NCI-H2196 (cell line): ENCODE data around the gene CNTNAP5.

Experiments
- DNase-seq: peaks from one replicate; lab custom pipeline; 2025; ENCODE audit not compliant: unreplicated experiment; lab: John Stamatoyannopoulos, UW

The CNTNAP5 gene

GRCh38 chr2:124424074-124424473 lies 399.0 kb downstream of the CNTNAP5 start:
- DNase-seq, result no peak

DNA sequence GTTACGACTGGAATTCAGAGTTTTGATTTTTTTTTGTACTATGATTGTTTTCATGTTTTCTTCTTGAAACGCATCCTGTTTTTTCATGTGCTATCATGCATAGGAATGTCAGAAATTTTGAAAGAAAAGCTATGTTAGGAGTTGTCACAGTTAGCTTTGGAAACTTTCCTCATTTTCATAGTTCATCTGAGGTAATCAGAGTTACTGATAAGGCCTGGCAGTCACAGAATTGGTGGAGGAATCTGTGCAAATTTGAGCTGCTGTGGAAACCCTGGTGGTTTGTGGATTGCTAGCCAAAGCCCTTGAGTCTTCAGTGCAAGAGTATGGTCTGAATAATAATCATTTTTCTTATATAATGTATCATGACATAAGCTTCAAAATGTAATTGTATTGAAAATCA lies 401.0 kb downstream of the CNTNAP5 start:
- no peak for DNase-seq

GRCh38 chr2:124426625-124427024 lies 401.5 kb downstream of the CNTNAP5 start:
- no peak for DNase-seq

DNA sequence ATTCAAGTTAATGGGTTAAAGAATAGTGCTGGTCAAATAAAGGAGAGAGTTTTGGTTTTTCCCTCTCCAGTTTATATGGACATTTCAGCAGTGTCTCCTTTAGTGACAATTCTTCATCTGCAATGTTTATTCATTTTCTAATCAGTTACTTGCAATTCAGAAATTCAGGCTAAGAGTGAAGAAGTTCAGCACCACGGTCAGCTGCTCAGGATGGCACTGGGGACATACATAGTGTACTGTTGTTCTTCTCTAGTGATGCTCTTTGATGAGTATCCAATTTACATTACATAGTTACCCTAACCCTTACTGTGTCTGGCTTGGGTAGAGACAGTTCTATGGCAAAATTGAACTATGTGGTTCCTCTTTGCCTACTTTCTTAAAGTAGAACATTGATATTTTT lies 412.7 kb downstream of the CNTNAP5 start:
- DNase-seq, result peak; percentile 3

DNA sequence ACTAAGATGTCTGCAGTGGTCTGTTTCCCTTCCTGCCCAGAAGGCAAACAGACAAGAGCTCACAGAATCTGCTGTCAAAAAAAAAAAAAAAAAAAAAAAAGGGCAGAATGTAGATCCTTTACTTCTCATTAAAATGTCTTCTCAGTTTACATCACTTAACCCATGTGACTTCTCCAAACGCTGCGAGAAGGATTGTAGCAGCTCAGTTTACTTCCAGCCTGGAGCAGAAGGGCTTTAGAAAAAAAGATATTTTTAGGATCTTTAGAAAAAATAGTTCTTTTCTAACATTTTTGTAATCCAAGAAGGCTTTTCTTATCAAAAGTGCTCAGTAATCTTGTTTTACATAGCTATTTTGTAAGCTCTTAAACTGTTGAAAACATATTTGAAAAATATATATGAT lies 425.4 kb downstream of the CNTNAP5 start:
- DNase-seq, result no peak

DNA sequence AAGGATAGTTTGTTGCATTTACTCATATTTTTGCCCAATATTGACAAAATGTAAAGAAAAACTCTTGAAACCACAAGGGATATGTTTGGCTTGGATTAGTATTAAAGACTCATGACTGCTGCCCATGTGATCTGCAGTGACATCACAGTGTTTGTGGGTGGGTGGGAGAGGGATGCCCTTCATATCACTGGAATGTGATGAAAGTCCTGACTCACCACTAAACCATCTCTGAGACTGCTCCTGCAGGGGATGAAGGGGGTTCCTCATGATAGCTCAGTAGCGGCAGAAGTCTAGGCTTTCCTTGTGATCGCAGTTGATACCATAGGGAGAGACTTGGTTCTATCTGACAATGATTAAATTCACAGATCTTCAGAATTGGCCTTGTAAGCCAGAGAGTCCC lies 451.2 kb downstream of the CNTNAP5 start:
- no peak for DNase-seq

DNA sequence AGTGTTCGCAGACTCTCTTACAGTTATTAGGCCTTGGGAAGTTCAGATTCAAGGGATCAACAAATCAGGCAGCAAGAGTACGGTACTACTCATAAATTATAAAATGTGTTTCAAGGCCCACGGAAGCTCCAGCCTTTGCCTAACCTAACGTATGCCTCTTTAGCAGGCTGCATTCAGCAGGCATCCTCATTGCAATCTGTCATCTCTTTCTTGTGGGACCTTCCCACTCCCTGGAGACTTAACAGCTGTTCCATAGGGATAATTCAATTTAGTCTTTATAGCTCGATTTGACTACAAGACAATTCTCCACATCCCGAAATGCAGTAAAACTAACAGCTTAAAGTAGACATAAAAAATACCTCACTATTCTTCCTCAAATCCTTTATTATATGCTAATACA lies 453.7 kb downstream of the CNTNAP5 start:
- no peak for DNase-seq

GRCh38 chr2:124480958-124481357 lies 455.9 kb downstream of the CNTNAP5 start:
- no peak for DNase-seq

- no peak for DNase-seq
Measured at GRCh38 chr2:124482044-124482443, 457.0 kb downstream of the CNTNAP5 start.

DNA sequence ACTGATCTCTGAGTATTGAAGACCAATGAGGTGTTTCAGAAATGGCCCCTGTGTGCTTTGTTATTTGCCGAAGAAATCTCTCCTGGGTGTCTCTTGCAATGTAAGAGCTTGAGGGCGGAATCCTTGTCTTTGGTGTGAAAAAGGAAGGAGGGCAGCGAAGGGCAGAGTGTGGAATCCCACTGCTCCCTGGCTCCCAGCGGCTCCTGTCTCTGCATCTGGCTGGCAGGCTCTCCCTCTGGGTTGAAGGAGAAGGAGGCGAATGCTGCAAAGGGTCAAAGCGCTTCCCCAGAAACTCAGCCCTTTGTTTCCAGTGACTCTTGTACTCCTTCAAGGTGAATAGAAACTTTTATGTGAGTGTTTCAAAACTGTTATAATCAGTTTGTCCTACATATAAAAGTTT lies 457.5 kb downstream of the CNTNAP5 start:
- no peak for DNase-seq

- no peak for DNase-seq
Measured at GRCh38 chr2:124485659-124486058, 460.6 kb downstream of the CNTNAP5 start.

GRCh38 chr2:124489686-124490085 lies 464.6 kb downstream of the CNTNAP5 start:
- no peak for DNase-seq

DNA sequence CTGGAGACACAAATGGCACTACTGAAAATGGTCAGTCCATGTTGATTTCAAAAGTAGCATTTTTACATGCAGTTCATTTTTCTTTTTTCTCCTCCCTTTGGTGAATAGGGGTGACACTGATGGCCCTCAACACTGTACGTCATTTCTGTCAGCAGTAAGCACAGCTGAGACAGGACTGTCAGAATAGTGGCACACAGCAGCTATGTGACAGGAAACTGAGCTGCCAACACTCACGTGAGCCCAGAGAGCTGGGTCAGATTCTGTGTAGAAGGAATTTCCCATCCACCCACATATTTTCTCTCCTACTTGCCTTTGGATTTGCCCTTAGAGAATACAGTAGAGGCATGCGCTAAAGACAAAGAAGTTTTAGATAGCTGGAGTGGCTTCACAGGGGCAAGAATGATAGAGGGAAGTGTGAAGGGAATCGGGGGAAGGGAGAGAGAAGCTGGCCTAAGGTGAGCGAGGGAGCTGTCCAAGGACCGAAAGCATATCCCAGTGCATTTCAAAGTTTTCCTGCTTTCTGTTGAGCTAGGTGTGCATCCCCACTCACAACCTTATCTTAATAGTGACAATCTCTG lies 476.6 kb downstream of the CNTNAP5 start:
- no peak for DNase-seq

- no peak for DNase-seq
Measured at GRCh38 chr2:124514236-124514635, 489.1 kb downstream of the CNTNAP5 start.

DNA sequence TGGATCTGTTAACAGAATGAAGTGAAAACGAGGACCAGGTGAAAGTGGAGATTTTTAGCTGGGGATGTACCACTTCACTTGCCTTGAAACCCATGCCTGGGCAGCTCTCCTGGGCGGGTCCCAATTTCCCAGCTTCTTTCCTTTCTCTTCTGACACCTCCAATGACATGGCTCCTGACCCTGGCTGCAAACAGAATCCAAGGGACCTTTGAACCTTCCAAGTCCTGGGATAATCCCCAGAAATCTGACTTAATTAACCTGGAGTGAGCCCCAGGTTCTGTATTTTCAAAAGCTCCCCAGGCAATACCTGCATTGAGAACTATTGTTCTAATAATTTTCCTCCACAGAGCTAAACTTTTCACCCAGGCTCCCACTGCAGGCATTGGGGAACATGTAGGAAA lies 495.9 kb downstream of the CNTNAP5 start:
- no peak for DNase-seq

DNA sequence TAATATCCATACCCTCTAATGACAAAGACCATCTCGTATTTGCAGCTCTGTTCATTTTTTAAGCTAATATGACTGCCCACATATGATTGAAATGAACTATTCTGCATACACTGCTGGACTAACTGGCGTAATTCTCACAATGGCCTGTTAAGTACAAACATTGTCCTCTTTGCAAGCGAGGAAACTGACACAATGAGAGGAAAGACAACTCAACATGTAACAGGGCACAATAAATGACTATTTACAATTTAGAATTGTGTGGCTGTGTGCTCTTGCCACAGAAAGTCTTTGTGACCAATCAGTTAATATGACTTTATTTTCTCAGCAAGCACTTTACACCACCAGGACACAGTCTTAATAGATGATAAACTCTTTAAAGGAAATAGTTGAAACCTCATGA lies 498.0 kb downstream of the CNTNAP5 start:
- DNase-seq, result no peak

- DNase-seq, result peak; percentile 11
Measured at GRCh38 chr2:124524155-124524915, 499.2 kb downstream of the CNTNAP5 start.

GRCh38 chr2:124526221-124526620 lies 501.1 kb downstream of the CNTNAP5 start:
- no peak for DNase-seq

GRCh38 chr2:124530203-124530602 lies 505.1 kb downstream of the CNTNAP5 start:
- no peak for DNase-seq

DNA sequence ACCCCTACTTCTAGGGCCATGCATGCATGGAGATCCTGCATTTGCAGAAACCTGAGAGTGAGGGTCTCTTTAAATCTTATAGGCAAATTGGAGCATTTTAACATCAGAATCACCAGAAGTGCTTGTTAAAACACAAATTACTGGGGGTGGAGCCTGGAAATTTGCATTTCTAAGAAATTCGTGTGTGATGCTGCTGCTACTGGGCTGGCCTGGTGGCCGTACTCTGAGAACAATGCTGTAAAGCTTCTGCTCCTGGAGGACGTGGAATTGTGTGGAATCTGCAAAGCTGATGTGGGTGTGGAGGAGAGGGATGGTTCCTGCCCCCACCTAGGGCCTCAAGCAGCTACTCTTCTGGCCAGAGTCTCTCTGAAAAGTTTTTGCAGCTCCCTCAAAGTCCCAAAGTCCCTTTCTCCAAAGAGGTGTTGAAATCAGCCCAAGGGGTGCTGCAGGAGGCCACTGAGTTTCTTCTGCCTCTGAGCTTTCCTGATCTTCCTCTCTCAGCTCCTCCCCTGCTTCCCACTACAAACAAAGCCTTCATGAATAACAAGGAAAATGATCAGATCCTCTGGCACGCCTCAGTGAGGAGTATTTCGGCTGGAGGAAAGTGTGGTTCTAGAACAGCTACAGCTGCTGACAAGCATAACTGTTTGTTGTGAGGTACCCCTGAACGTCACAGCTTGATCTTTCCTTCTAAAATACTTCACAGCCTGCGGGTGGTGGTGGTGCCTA lies 508.3 kb downstream of the CNTNAP5 start:
- no peak for DNase-seq

GRCh38 chr2:124534028-124534427 lies 508.9 kb downstream of the CNTNAP5 start:
- no peak for DNase-seq

DNA sequence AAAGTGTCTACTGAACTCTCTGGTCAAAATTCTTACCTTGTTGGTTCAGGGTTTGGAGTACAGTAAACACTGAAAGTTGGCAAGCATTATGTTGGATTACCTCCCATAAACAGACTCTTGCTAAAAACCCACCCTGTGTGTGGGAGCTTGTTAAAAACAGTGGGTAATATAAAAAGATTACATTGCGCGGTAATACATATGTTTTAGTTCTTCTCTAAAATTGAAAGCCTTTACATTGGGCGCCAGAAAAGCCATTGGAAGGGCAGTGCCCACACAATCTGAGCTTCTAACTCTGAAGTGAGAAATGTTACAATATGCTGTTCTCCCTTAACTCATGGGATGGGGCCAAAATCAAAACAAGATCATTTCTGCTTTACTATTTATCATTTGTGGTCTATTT lies 510.7 kb downstream of the CNTNAP5 start:
- DNase-seq, result no peak
